ENCODE data around the gene CHCHD4.

DNA sequence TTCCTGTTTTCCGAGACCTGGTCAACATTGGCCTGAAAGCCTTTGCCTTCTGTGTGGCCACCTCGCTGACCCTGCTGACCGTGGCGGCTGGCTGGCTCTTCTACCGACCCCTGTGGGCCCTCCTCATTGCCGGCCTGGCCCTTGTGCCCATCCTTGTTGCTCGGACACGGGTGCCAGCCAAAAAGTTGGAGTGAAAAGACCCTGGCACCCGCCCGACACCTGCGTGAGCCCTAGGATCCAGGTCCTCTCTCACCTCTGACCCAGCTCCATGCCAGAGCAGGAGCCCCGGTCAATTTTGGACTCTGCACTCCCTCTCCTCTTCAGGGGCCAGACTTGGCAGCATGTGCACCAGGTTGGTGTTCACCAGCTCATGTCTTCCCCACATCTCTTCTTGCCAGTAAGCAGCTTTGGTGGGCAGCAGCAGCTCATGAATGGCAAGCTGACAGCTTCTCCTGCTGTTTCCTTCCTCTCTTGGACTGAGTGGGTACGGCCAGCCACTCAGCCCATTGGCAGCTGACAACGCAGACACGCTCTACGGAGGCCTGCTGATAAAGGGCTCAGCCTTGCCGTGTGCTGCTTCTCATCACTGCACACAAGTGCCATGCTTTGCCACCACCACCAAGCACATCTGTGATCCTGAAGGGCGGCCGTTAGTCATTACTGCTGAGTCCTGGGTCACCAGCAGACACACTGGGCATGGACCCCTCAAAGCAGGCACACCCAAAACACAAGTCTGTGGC is 17.1 kb upstream of the CHCHD4 start:
- TF ChIP-seq, protein P1, sequence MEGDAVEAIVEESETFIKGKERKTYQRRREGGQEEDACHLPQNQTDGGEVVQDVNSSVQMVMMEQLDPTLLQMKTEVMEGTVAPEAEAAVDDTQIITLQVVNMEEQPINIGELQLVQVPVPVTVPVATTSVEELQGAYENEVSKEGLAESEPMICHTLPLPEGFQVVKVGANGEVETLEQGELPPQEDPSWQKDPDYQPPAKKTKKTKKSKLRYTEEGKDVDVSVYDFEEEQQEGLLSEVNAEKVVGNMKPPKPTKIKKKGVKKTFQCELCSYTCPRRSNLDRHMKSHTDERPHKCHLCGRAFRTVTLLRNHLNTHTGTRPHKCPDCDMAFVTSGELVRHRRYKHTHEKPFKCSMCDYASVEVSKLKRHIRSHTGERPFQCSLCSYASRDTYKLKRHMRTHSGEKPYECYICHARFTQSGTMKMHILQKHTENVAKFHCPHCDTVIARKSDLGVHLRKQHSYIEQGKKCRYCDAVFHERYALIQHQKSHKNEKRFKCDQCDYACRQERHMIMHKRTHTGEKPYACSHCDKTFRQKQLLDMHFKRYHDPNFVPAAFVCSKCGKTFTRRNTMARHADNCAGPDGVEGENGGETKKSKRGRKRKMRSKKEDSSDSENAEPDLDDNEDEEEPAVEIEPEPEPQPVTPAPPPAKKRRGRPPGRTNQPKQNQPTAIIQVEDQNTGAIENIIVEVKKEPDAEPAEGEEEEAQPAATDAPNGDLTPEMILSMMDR (conservative IDR thresholded peaks at IDR 0.05 in 1 of 2, IDR thresholded peaks at IDR 0.05 in 1 of 2; ENCODE audit: extremely low read depth in 1 of 2, insufficient read depth in 1 of 2, low read depth in 1 of 2, low read length in 2 of 2) = no peak
- no peak for TF ChIP-seq EZH2 (IDR thresholded peaks at IDR 0.05; ENCODE audit: borderline replicate concordance, low read length)

Measured in mammary epithelial cell (primary cell).